Left forelimb (tissue), 1 donor: ENCODE data around the gene MACROH2A1.
A peak's percentile ranks its signal among the peaks of the same experiment; 100 is the strongest.

Experiments
- DNase-seq: peaks from one replicate; pipeline ENCODE4 v3.0.0-alpha.2; 2018; ENCODE audit warnings: low spot score

MACROH2A1 gene

DNA sequence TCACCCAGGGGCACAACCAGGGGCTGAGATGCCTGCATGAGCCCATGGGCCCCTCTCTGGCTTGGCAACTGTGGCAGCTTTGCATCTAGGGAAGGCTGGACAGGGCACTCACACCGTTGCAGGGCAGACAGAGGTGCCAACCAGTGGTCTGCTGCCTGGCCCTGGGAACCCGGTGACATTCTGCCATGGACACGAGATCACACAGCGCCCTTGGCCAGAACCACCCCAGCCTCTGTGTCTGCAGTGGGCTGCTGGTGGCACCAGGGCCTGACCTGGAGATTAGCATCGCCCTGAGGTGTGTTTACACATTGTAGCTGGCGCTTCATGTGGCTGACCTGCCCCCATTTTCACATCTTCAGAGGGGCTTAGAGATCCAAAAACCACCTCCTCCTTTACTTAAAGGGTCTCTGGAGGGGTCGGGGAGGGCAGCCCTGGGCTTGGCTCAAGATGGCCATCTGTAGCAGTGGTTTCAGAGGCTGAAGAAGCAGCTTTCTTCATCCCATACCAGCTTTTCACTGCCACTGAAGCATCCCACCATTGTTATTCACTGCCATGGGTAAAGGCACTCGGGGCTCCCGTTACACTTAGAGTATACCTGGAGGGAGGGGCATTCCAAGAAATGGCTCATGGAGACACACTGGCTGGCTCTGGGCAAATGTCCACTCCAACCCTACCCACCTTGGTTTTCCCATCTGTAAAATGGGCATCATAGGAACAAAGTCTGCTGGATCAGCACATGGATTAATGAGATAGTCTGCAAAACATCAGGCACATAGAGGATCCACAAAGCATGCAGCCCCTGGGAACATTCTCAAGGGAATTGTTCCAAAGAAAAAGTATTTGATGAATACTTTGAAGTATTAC is 36.7 kb upstream of the MACROH2A1 start:
- peak; percentile 56 for DNase-seq

GRCh38 chr5:135434591-135435466 is 35.8 kb upstream of the MACROH2A1 start:
- peak; percentile 53 for DNase-seq

- peak; percentile 64 for DNase-seq
Observed at GRCh38 chr5:135433681-135434426, 34.8 kb upstream of the MACROH2A1 start.

GRCh38 chr5:135432113-135432512 is 33.1 kb upstream of the MACROH2A1 start:
- DNase-seq = no peak

DNA sequence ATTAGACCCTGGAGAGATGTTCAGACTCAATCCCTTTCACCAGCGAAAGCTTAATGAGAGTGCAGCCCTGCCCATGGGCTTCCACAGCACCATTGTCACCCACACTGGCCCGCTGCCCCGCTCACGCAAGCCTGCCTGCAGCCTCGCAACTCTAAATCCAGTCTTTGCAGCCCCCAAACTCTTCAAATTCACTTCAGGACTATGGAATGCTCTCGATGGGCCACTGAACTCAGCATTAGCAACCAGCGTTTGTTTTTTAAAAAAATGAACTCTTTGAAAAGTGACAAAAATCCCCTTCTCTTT is 31.1 kb upstream of the MACROH2A1 start:
- DNase-seq = no peak

- no peak for DNase-seq
Observed at GRCh38 chr5:135429301-135430134, 30.5 kb upstream of the MACROH2A1 start.

- DNase-seq = no peak
Observed at GRCh38 chr5:135428586-135428985, 29.6 kb upstream of the MACROH2A1 start.

- DNase-seq = no peak
Observed at GRCh38 chr5:135426102-135427082, 27.4 kb upstream of the MACROH2A1 start.

- no peak for DNase-seq
Observed at GRCh38 chr5:135425641-135426040, 26.6 kb upstream of the MACROH2A1 start.

DNA sequence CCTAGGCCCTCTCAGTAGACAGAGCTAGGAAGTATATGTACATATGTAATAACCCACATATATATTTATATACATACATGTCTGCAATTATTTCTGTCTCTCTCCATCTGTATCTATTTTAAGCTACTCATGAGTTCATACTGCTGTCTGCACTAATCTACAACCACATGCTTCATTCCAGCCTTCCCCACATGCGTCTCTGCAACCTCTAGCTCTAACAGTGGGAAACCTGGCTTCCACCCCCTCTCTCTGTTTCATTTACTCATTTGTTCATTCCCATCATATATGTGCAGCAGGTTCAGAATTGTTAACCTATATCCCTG is 24.8 kb upstream of the MACROH2A1 start:
- no peak for DNase-seq

DNA sequence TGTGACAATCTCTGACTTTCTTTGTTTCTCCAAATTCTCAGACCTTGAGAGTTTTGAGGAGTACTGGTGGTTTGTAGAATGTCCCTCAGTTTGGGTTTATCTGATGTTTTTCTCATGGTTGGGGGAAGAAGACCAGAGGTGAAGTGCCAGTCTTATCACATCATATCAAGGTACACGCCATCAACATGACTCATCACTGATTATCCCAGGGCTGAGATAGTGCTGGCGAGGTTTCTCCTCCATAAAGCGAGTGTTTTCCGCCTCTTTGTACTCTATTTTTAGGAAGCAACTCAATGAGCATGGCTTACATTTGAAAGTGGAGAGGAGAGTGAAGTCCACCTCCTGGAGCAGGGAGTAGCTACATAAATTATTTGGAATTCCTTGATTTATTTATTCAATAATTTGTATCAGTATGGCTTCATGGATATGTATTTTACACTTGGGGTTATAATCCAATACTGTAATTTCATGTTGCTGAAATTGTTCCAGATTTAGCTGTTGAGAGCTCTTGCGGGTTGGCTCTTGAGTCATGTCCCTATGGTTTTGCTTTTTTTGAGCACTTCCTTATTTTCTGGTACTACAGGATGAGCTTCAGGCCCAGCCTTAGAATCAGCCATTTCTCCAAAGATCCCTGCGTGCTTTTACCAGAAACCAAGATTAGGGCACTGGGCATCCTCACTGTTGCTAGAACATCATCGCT is 24.3 kb upstream of the MACROH2A1 start:
- no peak for DNase-seq

GRCh38 chr5:135422419-135422818 is 23.4 kb upstream of the MACROH2A1 start:
- DNase-seq = no peak

DNA sequence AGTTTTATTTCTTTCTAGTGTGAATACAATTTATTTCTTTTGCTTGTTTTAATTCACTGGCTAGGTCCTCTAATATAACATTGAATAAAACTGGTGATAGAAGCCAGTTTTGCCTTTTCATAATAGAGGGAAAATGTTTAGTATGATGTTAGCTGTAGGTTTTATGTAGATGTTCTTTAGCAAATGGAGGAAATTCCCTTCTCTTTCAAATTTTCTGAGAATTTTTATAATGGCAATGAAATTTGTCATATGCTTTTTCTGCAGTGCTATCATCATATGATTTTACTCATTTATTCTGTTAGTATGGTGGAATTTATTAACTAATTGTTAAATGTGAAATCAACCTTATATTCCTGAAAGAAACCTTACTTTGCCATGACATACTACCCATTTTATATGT is 18.1 kb upstream of the MACROH2A1 start:
- DNase-seq = no peak

GRCh38 chr5:135405082-135405481 is 6.1 kb upstream of the MACROH2A1 start:
- DNase-seq = no peak

GRCh38 chr5:135402031-135402430 is 3.0 kb upstream of the MACROH2A1 start:
- no peak for DNase-seq

DNA sequence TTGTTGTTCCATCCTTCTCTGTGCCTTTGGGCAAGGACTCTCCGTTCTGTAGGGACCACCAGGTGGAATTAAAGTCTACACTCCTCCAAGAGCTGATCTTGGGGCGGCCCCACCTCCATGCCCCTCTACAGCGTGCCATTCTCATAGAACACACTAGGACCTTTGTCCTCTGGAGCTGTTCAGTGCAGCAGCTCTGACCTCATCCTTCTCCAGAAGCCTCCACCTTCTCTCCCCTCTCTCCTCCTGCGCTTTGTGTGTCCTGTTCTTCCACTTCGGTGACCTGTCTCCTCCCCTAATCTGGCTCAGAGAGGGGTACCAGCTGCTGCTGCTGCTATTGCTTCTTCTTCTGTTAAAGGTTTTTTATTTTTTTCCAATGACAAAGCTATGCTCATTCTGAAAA is 1.8 kb upstream of the MACROH2A1 start:
- DNase-seq = no peak

DNA sequence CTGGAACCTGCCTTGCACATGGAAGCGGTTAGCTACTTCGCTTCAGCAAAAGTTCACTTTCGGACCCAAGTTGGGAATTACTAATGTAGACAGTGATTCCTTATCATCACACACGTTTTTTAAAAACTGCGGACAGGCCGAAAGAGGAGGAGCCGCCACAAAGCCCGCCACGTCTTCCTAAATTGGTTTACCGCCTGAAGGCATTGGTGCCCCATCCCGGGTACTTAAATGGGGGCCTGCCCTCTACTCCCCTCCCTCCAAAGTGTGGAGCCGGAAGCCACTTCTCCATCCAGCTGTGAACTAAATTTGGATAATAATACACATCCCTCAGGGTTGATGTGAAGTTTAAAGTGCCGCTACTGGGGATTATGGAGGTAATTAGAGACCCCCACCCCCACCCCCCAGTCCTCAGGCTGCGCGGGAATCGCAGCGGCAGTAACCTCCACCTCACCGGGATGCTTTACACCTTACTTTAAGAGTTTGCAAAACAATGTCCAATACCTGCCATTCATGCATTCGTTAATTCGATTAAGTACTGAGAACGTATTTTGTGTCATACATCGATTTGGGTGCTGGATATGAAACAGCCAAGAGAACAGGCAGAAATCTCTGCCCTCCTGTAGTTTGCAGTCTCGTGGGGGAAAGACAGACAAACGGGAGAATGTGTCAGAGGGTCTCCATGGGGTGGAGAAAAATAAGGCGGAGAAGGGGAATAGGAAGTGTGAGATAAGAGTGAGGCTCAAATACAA is 937 bp upstream of the MACROH2A1 start:
- DNase-seq = no peak

DNA sequence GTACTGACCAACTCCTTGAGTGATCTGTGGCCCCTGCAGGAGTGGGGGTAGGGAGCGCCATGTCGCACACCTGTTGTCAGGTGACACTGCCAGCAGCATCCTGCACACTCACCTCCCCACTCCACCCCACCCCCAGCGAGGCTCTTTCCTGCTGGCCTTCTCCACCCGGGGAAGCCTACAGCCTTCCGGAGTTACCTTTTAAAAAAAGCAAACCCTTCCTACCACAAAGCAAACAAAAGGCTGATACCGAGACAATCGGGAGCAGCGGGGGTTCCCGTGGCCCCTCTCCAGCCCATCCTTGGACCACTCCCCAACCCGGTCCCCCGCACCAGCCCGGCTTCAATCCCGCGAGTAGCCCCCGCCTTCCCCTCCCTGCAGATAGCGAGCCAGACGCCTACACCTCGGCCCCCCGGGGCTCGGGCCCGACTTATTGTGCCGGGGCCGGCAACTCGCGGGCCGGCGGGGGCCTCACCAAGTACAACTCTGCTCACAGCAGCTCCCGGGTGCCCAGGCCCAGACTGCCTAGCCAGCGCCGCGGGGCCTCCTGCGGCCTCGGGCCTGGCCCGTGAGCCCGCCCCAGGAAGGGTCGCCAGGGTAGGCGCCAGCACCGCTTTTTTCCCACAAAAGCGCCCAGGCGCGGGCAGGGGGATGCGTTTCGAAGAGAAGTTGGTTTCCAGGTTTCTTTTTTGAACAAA is 724 bp downstream of the MACROH2A1 start:
- no peak for DNase-seq

GRCh38 chr5:135397084-135397483 is 1.9 kb downstream of the MACROH2A1 start:
- no peak for DNase-seq
